OCI-LY1 (cell line): Measurements from ENCODE around the gene STK25.

ENCODE experiments used
- H2AFZ ChIP-seq: fragments of 200-600 bp; sonication (generic), shearing (Covaris generic); 2 replicates; pipeline ENCODE4 v1.6.0; 2014; ENCODE audit warnings: antibody characterized with exemption, mild to moderate bottlenecking, low read length
- H3F3A ChIP-seq: fragments of 200-600 bp; sonication (generic), shearing (Covaris generic); 2 replicates; pipeline ENCODE4 v1.6.0; 2014; ENCODE audit warnings: mild to moderate bottlenecking, antibody characterized with exemption, low read length, moderate library complexity; ENCODE audit not compliant: insufficient read depth
- H3K27ac ChIP-seq: fragments of 200-600 bp; sonication (generic); 2 replicates; pipeline ENCODE4 v1.5.1; 2014; ENCODE audit warnings: low read length, mixed run types, mild to moderate bottlenecking, low read depth; ENCODE audit not compliant: poor library complexity, severe bottlenecking
- H3K27me3 ChIP-seq: fragments of 200-600 bp; sonication (generic); 2 replicates; pipeline ENCODE4 v1.6.0; 2014; ENCODE audit warnings: antibody characterized with exemption, mild to moderate bottlenecking, low read length, moderate library complexity; ENCODE audit not compliant: insufficient read depth
- H3K36me3 ChIP-seq: fragments of 200-600 bp; sonication (generic); 2 replicates; pipeline ENCODE4 v1.6.1; 2014; ENCODE audit warnings: mild to moderate bottlenecking, antibody characterized with exemption, low read length, moderate library complexity, mixed read lengths; ENCODE audit not compliant: insufficient read depth
- H3K4me1 ChIP-seq: fragments of 200-600 bp; sonication (generic); 2 replicates; pipeline ENCODE4 v1.5.1; 2014; ENCODE audit warnings: mild to moderate bottlenecking, low read length, moderate library complexity; ENCODE audit not compliant: insufficient read depth, severe bottlenecking
- H3K4me2 ChIP-seq: fragments of 200-600 bp; sonication (generic), shearing (Covaris generic); 2 replicates; pipeline ENCODE4 v1.6.1; 2014; ENCODE audit warnings: low read length
- H3K4me3 ChIP-seq: fragments of 200-600 bp; sonication (generic); 2 replicates; pipeline ENCODE4 v1.5.1; 2014; ENCODE audit warnings: low read length, low read depth, mild to moderate bottlenecking, mixed read lengths; ENCODE audit not compliant: poor library complexity, severe bottlenecking
- H3K79me2 ChIP-seq: fragments of 200-600 bp; shearing (Covaris generic); 2 replicates; pipeline ENCODE4 v1.6.1; 2016; ENCODE audit warnings: mixed run types, low read length, mixed read lengths; ENCODE audit not compliant: insufficient read depth
- H3K9ac ChIP-seq: fragments of 200-600 bp; sonication (generic), shearing (Covaris generic); 2 replicates; pipeline ENCODE4 v1.6.1; 2014; ENCODE audit warnings: mild to moderate bottlenecking, low read length, mixed read lengths
- H3K9me2 ChIP-seq: fragments of 200-600 bp; sonication (generic), shearing (Covaris generic); 2 replicates; pipeline ENCODE4 v1.6.1; 2014; ENCODE audit warnings: low read depth, mild to moderate bottlenecking, low read length, mixed read lengths
- H3K9me3 ChIP-seq: fragments of 200-600 bp; shearing (Covaris generic); 2 replicates; pipeline ENCODE4 v1.6.1; 2014; ENCODE audit warnings: low read length, mixed read lengths
- H4K20me1 ChIP-seq: fragments of 200-600 bp; sonication (generic), shearing (Covaris generic); 2 replicates; pipeline ENCODE4 v1.6.0; 2016; ENCODE audit warnings: mild to moderate bottlenecking, low read length; ENCODE audit not compliant: insufficient read depth
- CTCF ChIP-seq: fragments of 200-600 bp; sonication (generic), shearing (Covaris generic); IDR thresholded peaks from 2 replicates; pipeline ENCODE4 v1.5.1; 2017; ENCODE audit warnings: mild to moderate bottlenecking, antibody characterized with exemption, low read length, moderate library complexity, mixed read lengths
- EZH2 ChIP-seq: fragments of 200-600 bp; sonication (generic), shearing (Covaris generic); IDR thresholded peaks from 2 replicates; pipeline ENCODE4 v1.8.0; 2017; ENCODE audit warnings: borderline replicate concordance, mixed run types, mild to moderate bottlenecking, antibody characterized with exemption, low read length, moderate library complexity, mixed read lengths

The STK25 gene

GRCh38 chr2:241482126-241482955, 26.0 kb downstream of the STK25 start:
- Histone ChIP-seq H3K9me2 (no peaks in the 10 kb centered on the region), H3K27ac (no peak overlapping the region), H2AFZ (no peak overlapping the region), H3K4me1 (no peaks in the 10 kb centered on the region), H3K79me2 (no peaks in the 10 kb centered on the region), H3K4me2 (no peak overlapping the region), H3F3A (no peaks in the 10 kb centered on the region), H4K20me1 (no peaks in the 10 kb centered on the region), H3K27me3 (peaks cover 3% of the 10 kb centered on the region; the same call in 1 of the 2 replicates), H3K9ac (no peak overlapping the region), H3K9me3 (no peaks in the 10 kb centered on the region), H3K4me3 (no peak overlapping the region), H3K36me3 (no peaks in the 10 kb centered on the region)
- TF ChIP-seq CTCF (no peak), EZH2 (no peak)

- Histone ChIP-seq H3K4me1 (no peaks in the 10 kb centered on the region), H2AFZ (no peak overlapping the region), H3K36me3 (no peaks in the 10 kb centered on the region), H3K27me3 (peaks cover 3% of the 10 kb centered on the region; the same call in 1 of the 2 replicates), H3K27ac (no peak overlapping the region), H3K9me2 (no peaks in the 10 kb centered on the region), H3F3A (no peaks in the 10 kb centered on the region), H4K20me1 (no peaks in the 10 kb centered on the region), H3K4me3 (no peak overlapping the region), H3K9me3 (no peaks in the 10 kb centered on the region), H3K9ac (no peak overlapping the region), H3K4me2 (no peak overlapping the region), H3K79me2 (no peaks in the 10 kb centered on the region)
- TF ChIP-seq EZH2 (no peak), CTCF (no peak)
Observed at GRCh38 chr2:241481687-241482086, 26.7 kb downstream of the STK25 start.

GRCh38 chr2:241479026-241479898, 29.1 kb downstream of the STK25 start:
- Histone ChIP-seq H4K20me1 (no peaks in the 10 kb centered on the region), H3K27ac (no peak overlapping the region), H3K4me3 (no peak overlapping the region), H3K9me2 (no peaks in the 10 kb centered on the region), H3K27me3 (no peaks in the 10 kb centered on the region), H3K79me2 (no peaks in the 10 kb centered on the region), H3K9ac (no peak overlapping the region), H3K36me3 (no peaks in the 10 kb centered on the region), H3K4me2 (no peak overlapping the region), H3K4me1 (no peaks in the 10 kb centered on the region), H3F3A (no peaks in the 10 kb centered on the region), H3K9me3 (no peaks in the 10 kb centered on the region), H2AFZ (no peak overlapping the region)
- TF ChIP-seq CTCF (no peak), EZH2 (no peak)
